ENCODE measurements around the gene ETV1. TPM values are rescaled to one million over a fixed set of nuclear protein-coding genes. Genes with fewer than 3 reads are reported as not detected.

ETV1 gene
- total and polyA plus RNA-seq, 9 of the 15 experiments (the other 6 are each of a cell fraction or from before 2014, with no cell fraction given), result 7.2 to 27.4 (median 14.0) TPM

DNA sequence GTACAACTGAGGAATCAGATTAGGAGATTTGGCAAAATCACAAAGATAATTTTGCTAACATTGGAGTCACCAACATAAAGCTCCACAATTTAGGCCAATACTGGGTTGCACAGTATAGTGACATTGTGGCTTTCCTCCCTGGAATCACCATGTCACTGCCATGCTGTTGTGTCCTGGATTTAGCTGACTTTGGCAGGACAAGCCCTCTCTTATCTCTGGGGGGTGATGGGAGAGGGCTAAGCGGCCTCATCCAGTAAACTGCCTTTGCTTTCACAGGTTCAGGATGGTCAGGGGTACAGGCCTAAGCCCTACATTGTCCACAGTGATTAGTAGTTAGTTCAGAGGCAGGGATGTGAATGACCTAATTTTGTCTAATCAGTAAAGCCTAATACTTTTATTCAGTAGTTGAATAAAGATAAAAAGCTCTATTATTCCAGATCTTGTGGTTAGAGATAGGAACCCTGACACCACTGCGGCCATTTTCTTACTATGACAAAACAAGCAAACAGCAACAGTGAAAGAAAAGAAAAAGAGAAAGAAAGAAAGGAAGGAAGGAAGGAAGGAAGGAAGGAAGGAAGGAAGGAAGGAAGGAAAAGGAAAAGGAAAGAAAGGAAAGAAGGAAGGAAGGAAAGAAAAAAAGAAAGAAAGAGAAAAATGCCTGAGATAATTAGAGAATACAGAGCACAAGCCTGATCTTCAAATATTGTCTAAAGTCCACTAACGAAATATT, 140.1 kb downstream of the ETV1 start (continued):
- TF ChIP-seq CEBPG (CRISPR knock-in tag; IDR thresholded peaks at IDR 0.05), result no peak
- no peak for TF ChIP-seq CEBPG (tag; conservative IDR thresholded peaks at IDR 0.05 in 1 of 2, IDR thresholded peaks at IDR 0.05 in 1 of 2)
- TF ChIP-seq PCBP1 (IDR thresholded peaks at IDR 0.05; ENCODE audit: low read depth, low read length, poor library complexity, severe bottlenecking), result no peak
- no peak for TF ChIP-seq RHOXF2B (CRISPR knock-in tag; conservative IDR thresholded peaks at IDR 0.05)
- no peak for TF ChIP-seq RUNX1 (IDR thresholded peaks at IDR 0.05; ENCODE audit: low read depth)
- no peak for TF ChIP-seq PHB (CRISPR knock-in tag; IDR thresholded peaks at IDR 0.05)
- TF ChIP-seq, protein P1, sequence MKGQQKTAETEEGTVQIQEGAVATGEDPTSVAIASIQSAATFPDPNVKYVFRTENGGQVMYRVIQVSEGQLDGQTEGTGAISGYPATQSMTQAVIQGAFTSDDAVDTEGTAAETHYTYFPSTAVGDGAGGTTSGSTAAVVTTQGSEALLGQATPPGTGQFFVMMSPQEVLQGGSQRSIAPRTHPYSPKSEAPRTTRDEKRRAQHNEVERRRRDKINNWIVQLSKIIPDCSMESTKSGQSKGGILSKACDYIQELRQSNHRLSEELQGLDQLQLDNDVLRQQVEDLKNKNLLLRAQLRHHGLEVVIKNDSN (CRISPR knock-in tag; IDR thresholded peaks at IDR 0.05), result no peak
- TF ChIP-seq MED1 (CRISPR knock-in tag; IDR thresholded peaks at IDR 0.05; ENCODE audit: borderline replicate concordance), result no peak
- TF ChIP-seq RCOR1 (IDR thresholded peaks at IDR 0.05; ENCODE audit: borderline replicate concordance in 1 of 2, low read depth in 2 of 2, low read length in 2 of 2), result no peak
- no peak for TF ChIP-seq ZNF133 (CRISPR knock-in tag; IDR thresholded peaks at IDR 0.05)
- TF ChIP-seq, protein P2, sequence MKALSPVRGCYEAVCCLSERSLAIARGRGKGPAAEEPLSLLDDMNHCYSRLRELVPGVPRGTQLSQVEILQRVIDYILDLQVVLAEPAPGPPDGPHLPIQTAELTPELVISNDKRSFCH (CRISPR knock-in tag; IDR thresholded peaks at IDR 0.05), result 0 out of 2 replicates have a peak, but pooled peaks have one; percentile 53
- TF ChIP-seq, protein P2 (tag; IDR thresholded peaks at IDR 0.05), result peak; percentile 77
- TF ChIP-seq, protein P3, sequence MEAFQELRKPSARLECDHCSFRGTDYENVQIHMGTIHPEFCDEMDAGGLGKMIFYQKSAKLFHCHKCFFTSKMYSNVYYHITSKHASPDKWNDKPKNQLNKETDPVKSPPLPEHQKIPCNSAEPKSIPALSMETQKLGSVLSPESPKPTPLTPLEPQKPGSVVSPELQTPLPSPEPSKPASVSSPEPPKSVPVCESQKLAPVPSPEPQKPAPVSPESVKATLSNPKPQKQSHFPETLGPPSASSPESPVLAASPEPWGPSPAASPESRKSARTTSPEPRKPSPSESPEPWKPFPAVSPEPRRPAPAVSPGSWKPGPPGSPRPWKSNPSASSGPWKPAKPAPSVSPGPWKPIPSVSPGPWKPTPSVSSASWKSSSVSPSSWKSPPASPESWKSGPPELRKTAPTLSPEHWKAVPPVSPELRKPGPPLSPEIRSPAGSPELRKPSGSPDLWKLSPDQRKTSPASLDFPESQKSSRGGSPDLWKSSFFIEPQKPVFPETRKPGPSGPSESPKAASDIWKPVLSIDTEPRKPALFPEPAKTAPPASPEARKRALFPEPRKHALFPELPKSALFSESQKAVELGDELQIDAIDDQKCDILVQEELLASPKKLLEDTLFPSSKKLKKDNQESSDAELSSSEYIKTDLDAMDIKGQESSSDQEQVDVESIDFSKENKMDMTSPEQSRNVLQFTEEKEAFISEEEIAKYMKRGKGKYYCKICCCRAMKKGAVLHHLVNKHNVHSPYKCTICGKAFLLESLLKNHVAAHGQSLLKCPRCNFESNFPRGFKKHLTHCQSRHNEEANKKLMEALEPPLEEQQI (IDR thresholded peaks at IDR 0.05), result no peak
- TF ChIP-seq ELF4 (CRISPR knock-in tag; IDR thresholded peaks at IDR 0.05), result 0 out of 2 replicates have a peak, but pooled peaks have one; percentile 45
- TF ChIP-seq RBM15 (IDR thresholded peaks at IDR 0.05; ENCODE audit: insufficient read depth, low read length), result no peak
- no peak for TF ChIP-seq MEF2A (IDR thresholded peaks at IDR 0.05; ENCODE audit: control insufficient read depth, low read depth, low read length)
- TF ChIP-seq ZNF695 (CRISPR knock-in tag; IDR thresholded peaks at IDR 0.05), result no peak
